ENCODE results near the gene ALKBH4. TPM values are rescaled to one million over a fixed set of nuclear protein-coding genes. Genes with fewer than 3 reads are reported as not detected.
"Not testable (repeated sequence)": the region's sequence is repeated elsewhere in the genome, so short reads cannot be mapped to it uniquely, and the experiment has no call there.

Gene ALKBH4
- 10 to 100 TPM in 1 of 12 donors, 1 to 10 TPM in 9, not detected in 2; 5.8 to 10.1 (median 6.8) TPM for polyA plus RNA-seq (ENCODE audit: insufficient read length in 12 of 12)
- long read RNA-seq, donor 1, partial matches to known transcripts, result 0 of 5 reads
- long read RNA-seq, donor 1, other reads (novel, unspliced or antisense), result 0 of 5 reads
- long read RNA-seq, donor 2, partial matches to known transcripts, result 0 of 4 reads
- long read RNA-seq, donor 2, other reads (novel, unspliced or antisense), result 0 of 4 reads
- long read RNA-seq, donor 3, partial matches to known transcripts, result 0 of 2 reads
- long read RNA-seq, donor 3, other reads (novel, unspliced or antisense), result 0 of 2 reads
- long read RNA-seq, donor 4, partial matches to known transcripts, result 0 of 3 reads
- long read RNA-seq, donor 4, other reads (novel, unspliced or antisense), result 0 of 3 reads
- long read RNA-seq, donor 5, transcript ALKBH4-201 (3 exons, 2,105 nt), result major isoform, 10 of 11 reads
- long read RNA-seq, donor 5, partial matches to known transcripts, result 0 of 11 reads
- long read RNA-seq, donor 5, other reads (novel, unspliced or antisense), result 0 of 11 reads
- long read RNA-seq, donor 6, partial matches to known transcripts, result 0 of 2 reads
- long read RNA-seq, donor 6, other reads (novel, unspliced or antisense), result 0 of 2 reads
- long read RNA-seq, donor 7, partial matches to known transcripts, result 0 of 2 reads
- long read RNA-seq, donor 7, other reads (novel, unspliced or antisense), result 0 of 2 reads
- long read RNA-seq, donor 8, partial matches to known transcripts, result 0 of 5 reads
- long read RNA-seq, donor 8, other reads (novel, unspliced or antisense), result 0 of 5 reads
- long read RNA-seq, donor 9, partial matches to known transcripts, result 0 of 3 reads
- long read RNA-seq, donor 9, other reads (novel, unspliced or antisense), result 0 of 3 reads
- long read RNA-seq, donor 10, partial matches to known transcripts, result 0 of 3 reads
- long read RNA-seq, donor 10, other reads (novel, unspliced or antisense), result 0 of 3 reads
- long read RNA-seq, donor 11, transcript ALKBH4-201 (3 exons, 2,105 nt), result major isoform, 6 of 6 reads
- long read RNA-seq, donor 11, partial matches to known transcripts, result 0 of 6 reads
- long read RNA-seq, donor 11, other reads (novel, unspliced or antisense), result 0 of 6 reads

- DNase-seq, result peak; percentile 93
Measured at GRCh38 chr7:102464577-102465280, at the start of gene ALKBH4, which contains the start of gene LRWD1. ALKBH4 (minus strand) TSS chr7:102464863; CDS start chr7:102464836, 27 bp downstream. LRWD1 (plus strand) TSS chr7:102464984; CDS start chr7:102465081, 97 bp downstream.

- DNase-seq, result peak; percentile 96
Measured at GRCh38 chr7:102512642-102513221, 48.1 kb upstream of the ALKBH4 start.

- DNase-seq, result not testable (repeated sequence)
Measured at GRCh38 chr7:102511860-102512522, 47.3 kb upstream of the ALKBH4 start.

- DNase-seq, result not testable (repeated sequence)
Measured at GRCh38 chr7:102510575-102510974, 45.9 kb upstream of the ALKBH4 start.

- not testable (repeated sequence) for DNase-seq
Measured at GRCh38 chr7:102507410-102508088, 42.9 kb upstream of the ALKBH4 start.

GRCh38 chr7:102505298-102506185 is 40.9 kb upstream of the ALKBH4 start:
- DNase-seq, result not testable (repeated sequence)

GRCh38 chr7:102503141-102503540 is 38.5 kb upstream of the ALKBH4 start:
- not testable (repeated sequence) for DNase-seq

GRCh38 chr7:102498321-102498720 is 33.7 kb upstream of the ALKBH4 start:
- not testable (repeated sequence) for DNase-seq

GRCh38 chr7:102497308-102497707 is 32.6 kb upstream of the ALKBH4 start:
- not testable (repeated sequence) for DNase-seq

- not testable (repeated sequence) for DNase-seq
Measured at GRCh38 chr7:102496861-102497260, 32.2 kb upstream of the ALKBH4 start.

GRCh38 chr7:102494473-102495149 is 29.9 kb upstream of the ALKBH4 start:
- not testable (repeated sequence) for DNase-seq

GRCh38 chr7:102494026-102494425 is 29.4 kb upstream of the ALKBH4 start:
- not testable (repeated sequence) for DNase-seq

GRCh38 chr7:102493220-102493935 is 28.7 kb upstream of the ALKBH4 start:
- DNase-seq, result not testable (repeated sequence)

GRCh38 chr7:102490529-102491075 is 25.9 kb upstream of the ALKBH4 start:
- not testable (repeated sequence) for DNase-seq

- DNase-seq, result not testable (repeated sequence)
Measured at GRCh38 chr7:102484317-102484716, 19.7 kb upstream of the ALKBH4 start.

- DNase-seq, result not testable (repeated sequence)
Measured at GRCh38 chr7:102481962-102482361, 17.3 kb upstream of the ALKBH4 start.
